ENCODE data around the gene BRAP. TPM values are rescaled to one million over a fixed set of nuclear protein-coding genes. Genes with fewer than 3 reads are reported as not detected.

The BRAP gene
- polyA plus RNA-seq, 1 donor from 2014 or later: 23.4 TPM

DNA sequence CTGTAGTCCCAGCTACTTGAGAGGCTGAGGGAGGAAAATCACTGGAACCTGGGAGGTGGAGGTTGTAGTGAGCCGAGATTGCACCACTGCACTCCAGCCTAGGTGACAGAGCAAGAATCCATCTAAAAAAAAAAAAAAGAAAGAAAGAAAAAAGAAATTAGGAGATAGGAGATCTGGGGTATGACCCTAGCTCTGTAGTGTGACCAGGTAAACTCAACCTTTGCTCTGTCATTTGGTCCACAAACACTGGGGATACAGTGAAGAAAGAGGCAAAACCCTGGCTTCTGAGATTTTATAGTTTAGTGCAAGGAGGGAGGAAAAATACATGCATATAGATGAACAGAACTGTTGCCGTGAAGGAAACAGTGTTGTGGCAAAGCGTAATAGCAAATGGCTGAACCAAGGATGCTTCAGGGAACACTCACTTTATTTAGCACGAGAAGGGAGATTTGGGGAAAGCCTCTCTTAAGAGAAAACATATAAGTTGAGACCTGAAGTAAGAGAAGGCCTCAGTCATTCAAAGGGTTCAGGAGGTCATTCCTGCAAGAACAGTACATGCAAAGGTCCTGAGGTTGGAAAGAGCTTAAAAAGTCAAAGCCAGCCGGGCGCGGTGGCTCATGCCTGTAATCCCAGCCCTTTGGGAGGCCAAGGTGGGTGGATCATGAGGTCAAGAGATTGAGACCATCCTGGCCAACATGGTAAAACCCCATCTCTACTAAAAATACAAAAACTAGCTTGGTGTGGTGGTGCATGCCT is 57.1 kb downstream of the BRAP start:
- Histone ChIP-seq H3K79me2 (replicated peaks; ENCODE audit: insufficient read depth, low read length) (no peaks in the 10 kb centered on the region), H3K27ac (ENCODE audit: low read length) (no peak overlapping the region), H3K9me3 (ENCODE audit: low read length) (no peaks in the 10 kb centered on the region), H3K4me3 (ENCODE audit: low read length) (no peak overlapping the region), H3K9me2 (ENCODE audit: insufficient read depth, low read length) (no peaks in the 10 kb centered on the region), H3K9ac (ENCODE audit: low read length) (no peak overlapping the region), H3K4me2 (ENCODE audit: low read length) (no peak overlapping the region), H3K36me3 (ENCODE audit: insufficient read depth, low read length) (no peaks in the 10 kb centered on the region), H4K20me1 (ENCODE audit: insufficient read depth) (no peaks in the 10 kb centered on the region), H3F3A (ENCODE audit: insufficient read depth, low read length, poor library complexity, severe bottlenecking) (no peaks in the 10 kb centered on the region), H2AFZ (ENCODE audit: low read depth, low read length) (no peak overlapping the region), H3K27me3 (ENCODE audit: insufficient read depth, low read depth, low read length) (no peaks in the 10 kb centered on the region)
- no peak for TF ChIP-seq TAF1 (IDR thresholded peaks at IDR 0.05; ENCODE audit: low read depth)
- TF ChIP-seq EZH2 (IDR thresholded peaks at IDR 0.05; ENCODE audit: borderline replicate concordance, insufficient read depth, low read length, poor library complexity, severe bottlenecking): no peak
- no peak for TF ChIP-seq SMC3 (conservative IDR thresholded peaks at IDR 0.05; ENCODE audit: poor library complexity)
- TF ChIP-seq EP300 (conservative IDR thresholded peaks at IDR 0.05; ENCODE audit: poor library complexity, severe bottlenecking): no peak
- TF ChIP-seq RAD21 (conservative IDR thresholded peaks at IDR 0.05): no peak
- TF ChIP-seq MXI1 (conservative IDR thresholded peaks at IDR 0.05; ENCODE audit: poor library complexity, severe bottlenecking): no peak
- TF ChIP-seq, protein P1, sequence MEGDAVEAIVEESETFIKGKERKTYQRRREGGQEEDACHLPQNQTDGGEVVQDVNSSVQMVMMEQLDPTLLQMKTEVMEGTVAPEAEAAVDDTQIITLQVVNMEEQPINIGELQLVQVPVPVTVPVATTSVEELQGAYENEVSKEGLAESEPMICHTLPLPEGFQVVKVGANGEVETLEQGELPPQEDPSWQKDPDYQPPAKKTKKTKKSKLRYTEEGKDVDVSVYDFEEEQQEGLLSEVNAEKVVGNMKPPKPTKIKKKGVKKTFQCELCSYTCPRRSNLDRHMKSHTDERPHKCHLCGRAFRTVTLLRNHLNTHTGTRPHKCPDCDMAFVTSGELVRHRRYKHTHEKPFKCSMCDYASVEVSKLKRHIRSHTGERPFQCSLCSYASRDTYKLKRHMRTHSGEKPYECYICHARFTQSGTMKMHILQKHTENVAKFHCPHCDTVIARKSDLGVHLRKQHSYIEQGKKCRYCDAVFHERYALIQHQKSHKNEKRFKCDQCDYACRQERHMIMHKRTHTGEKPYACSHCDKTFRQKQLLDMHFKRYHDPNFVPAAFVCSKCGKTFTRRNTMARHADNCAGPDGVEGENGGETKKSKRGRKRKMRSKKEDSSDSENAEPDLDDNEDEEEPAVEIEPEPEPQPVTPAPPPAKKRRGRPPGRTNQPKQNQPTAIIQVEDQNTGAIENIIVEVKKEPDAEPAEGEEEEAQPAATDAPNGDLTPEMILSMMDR (IDR thresholded peaks at IDR 0.05; ENCODE audit: poor library complexity, severe bottlenecking): no peak
- no peak for TF ChIP-seq POLR2AphosphoS5 (IDR thresholded peaks at IDR 0.05)
- TF ChIP-seq, protein P2, sequence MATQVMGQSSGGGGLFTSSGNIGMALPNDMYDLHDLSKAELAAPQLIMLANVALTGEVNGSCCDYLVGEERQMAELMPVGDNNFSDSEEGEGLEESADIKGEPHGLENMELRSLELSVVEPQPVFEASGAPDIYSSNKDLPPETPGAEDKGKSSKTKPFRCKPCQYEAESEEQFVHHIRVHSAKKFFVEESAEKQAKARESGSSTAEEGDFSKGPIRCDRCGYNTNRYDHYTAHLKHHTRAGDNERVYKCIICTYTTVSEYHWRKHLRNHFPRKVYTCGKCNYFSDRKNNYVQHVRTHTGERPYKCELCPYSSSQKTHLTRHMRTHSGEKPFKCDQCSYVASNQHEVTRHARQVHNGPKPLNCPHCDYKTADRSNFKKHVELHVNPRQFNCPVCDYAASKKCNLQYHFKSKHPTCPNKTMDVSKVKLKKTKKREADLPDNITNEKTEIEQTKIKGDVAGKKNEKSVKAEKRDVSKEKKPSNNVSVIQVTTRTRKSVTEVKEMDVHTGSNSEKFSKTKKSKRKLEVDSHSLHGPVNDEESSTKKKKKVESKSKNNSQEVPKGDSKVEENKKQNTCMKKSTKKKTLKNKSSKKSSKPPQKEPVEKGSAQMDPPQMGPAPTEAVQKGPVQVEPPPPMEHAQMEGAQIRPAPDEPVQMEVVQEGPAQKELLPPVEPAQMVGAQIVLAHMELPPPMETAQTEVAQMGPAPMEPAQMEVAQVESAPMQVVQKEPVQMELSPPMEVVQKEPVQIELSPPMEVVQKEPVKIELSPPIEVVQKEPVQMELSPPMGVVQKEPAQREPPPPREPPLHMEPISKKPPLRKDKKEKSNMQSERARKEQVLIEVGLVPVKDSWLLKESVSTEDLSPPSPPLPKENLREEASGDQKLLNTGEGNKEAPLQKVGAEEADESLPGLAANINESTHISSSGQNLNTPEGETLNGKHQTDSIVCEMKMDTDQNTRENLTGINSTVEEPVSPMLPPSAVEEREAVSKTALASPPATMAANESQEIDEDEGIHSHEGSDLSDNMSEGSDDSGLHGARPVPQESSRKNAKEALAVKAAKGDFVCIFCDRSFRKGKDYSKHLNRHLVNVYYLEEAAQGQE (IDR thresholded peaks at IDR 0.05; ENCODE audit: borderline replicate concordance): no peak

DNA sequence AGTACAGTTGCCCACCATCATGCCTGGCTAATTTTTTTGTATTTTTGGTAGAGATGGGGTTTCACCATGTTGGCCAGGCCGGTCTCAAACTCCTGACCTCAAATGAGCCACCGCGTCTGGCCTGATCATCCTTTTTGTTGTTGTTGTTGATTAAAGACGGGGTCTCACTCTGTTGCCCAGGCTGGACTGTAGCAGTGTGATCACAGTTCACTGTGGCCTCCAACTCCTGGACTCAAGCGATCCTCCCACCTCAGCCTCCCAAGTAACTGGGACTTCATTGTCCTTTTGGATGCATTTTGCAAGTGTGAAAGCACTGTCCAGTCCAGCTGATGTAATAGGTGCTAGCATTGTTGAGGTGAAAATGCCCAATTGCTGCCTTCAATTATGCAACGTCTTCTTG is 59.5 kb downstream of the BRAP start:
- Histone ChIP-seq H3K27ac (ENCODE audit: low read length) (no peak overlapping the region), H3F3A (ENCODE audit: insufficient read depth, low read length, poor library complexity, severe bottlenecking) (no peaks in the 10 kb centered on the region), H4K20me1 (ENCODE audit: insufficient read depth) (no peaks in the 10 kb centered on the region), H3K9me3 (ENCODE audit: low read length) (no peaks in the 10 kb centered on the region), H3K4me2 (ENCODE audit: low read length) (no peak overlapping the region), H3K79me2 (replicated peaks; ENCODE audit: insufficient read depth, low read length) (no peaks in the 10 kb centered on the region), H2AFZ (ENCODE audit: low read depth, low read length) (no peak overlapping the region), H3K27me3 (ENCODE audit: insufficient read depth, low read depth, low read length) (no peaks in the 10 kb centered on the region), H3K36me3 (ENCODE audit: insufficient read depth, low read length) (no peaks in the 10 kb centered on the region), H3K4me3 (ENCODE audit: low read length) (no peak overlapping the region), H3K9me2 (ENCODE audit: insufficient read depth, low read length) (no peaks in the 10 kb centered on the region), H3K9ac (ENCODE audit: low read length) (no peak overlapping the region)
- TF ChIP-seq TAF1 (IDR thresholded peaks at IDR 0.05; ENCODE audit: low read depth) (no peak), EZH2 (IDR thresholded peaks at IDR 0.05; ENCODE audit: borderline replicate concordance, insufficient read depth, low read length, poor library complexity, severe bottlenecking) (no peak), SMC3 (conservative IDR thresholded peaks at IDR 0.05; ENCODE audit: poor library complexity) (no peak), POLR2AphosphoS5 (IDR thresholded peaks at IDR 0.05) (no peak), MXI1 (conservative IDR thresholded peaks at IDR 0.05; ENCODE audit: poor library complexity, severe bottlenecking) (no peak), RAD21 (conservative IDR thresholded peaks at IDR 0.05) (no peak), EP300 (conservative IDR thresholded peaks at IDR 0.05; ENCODE audit: poor library complexity, severe bottlenecking) (no peak)
- TF ChIP-seq, protein P1 (IDR thresholded peaks at IDR 0.05; ENCODE audit: poor library complexity, severe bottlenecking): no peak
- TF ChIP-seq, protein P2 (IDR thresholded peaks at IDR 0.05; ENCODE audit: borderline replicate concordance): no peak

Measured in neural cell (in vitro differentiated cells).